Measurements from ENCODE around the gene SPTBN4.

The SPTBN4 gene

DNA sequence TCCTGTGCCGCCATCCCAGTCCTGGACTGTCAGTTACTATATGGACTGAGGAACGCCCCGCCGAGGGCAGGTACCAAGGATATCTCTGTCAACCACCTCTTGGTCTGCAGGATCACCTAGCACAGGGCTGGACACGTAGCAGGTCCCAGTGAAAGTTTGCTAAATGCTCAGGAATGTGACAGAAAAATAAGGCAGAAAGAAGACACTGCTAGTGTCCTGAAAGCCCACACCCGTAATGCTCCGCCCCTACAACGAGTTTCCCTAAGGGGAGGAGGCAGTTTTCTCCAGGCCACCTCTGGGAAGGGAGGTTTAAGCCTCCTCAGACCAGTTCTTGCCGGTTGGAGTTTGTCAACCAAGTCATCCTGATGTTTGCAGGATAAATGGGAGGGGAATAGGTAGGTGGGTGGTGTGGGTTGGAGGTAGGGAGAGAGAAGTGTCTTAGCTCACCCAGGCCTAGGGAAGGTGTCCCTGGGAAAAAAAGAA is 21.0 kb upstream of the SPTBN4 start (continued):
- peak; percentile 78 for TF ChIP-seq ZBTB48 (tag by site-specific recombination; IDR thresholded peaks at IDR 0.05)
- TF ChIP-seq, protein P1, sequence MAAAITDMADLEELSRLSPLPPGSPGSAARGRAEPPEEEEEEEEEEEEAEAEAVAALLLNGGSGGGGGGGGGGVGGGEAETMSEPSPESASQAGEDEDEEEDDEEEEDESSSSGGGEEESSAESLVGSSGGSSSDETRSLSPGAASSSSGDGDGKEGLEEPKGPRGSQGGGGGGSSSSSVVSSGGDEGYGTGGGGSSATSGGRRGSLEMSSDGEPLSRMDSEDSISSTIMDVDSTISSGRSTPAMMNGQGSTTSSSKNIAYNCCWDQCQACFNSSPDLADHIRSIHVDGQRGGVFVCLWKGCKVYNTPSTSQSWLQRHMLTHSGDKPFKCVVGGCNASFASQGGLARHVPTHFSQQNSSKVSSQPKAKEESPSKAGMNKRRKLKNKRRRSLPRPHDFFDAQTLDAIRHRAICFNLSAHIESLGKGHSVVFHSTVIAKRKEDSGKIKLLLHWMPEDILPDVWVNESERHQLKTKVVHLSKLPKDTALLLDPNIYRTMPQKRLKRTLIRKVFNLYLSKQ (tag by site-specific recombination; IDR thresholded peaks at IDR 0.05; ENCODE audit: borderline replicate concordance): no peak
- TF ChIP-seq ZNF184 (tag by site-specific recombination; IDR thresholded peaks at IDR 0.05): no peak
- TF ChIP-seq ZNF248 (tag by site-specific recombination; IDR thresholded peaks at IDR 0.05): no peak
- peak; percentile 98 for TF ChIP-seq PRDM1 (tag by site-specific recombination; IDR thresholded peaks at IDR 0.05)
- peak; percentile 42; the same call in 1 of the 2 replicates for TF ChIP-seq GLIS2 (tag by site-specific recombination; IDR thresholded peaks at IDR 0.05)
- TF ChIP-seq, protein P2, sequence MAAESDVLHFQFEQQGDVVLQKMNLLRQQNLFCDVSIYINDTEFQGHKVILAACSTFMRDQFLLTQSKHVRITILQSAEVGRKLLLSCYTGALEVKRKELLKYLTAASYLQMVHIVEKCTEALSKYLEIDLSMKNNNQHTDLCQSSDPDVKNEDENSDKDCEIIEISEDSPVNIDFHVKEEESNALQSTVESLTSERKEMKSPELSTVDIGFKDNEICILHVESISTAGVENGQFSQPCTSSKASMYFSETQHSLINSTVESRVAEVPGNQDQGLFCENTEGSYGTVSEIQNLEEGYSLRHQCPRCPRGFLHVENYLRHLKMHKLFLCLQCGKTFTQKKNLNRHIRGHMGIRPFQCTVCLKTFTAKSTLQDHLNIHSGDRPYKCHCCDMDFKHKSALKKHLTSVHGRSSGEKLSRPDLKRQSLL (tag by site-specific recombination; IDR thresholded peaks at IDR 0.05): no peak
- TF ChIP-seq ZNF169 (tag by site-specific recombination; IDR thresholded peaks at IDR 0.05): no peak
- no peak for TF ChIP-seq ZNF510 (tag by site-specific recombination; IDR thresholded peaks at IDR 0.05; ENCODE audit: insufficient replicate concordance)
- TF ChIP-seq, protein P3, sequence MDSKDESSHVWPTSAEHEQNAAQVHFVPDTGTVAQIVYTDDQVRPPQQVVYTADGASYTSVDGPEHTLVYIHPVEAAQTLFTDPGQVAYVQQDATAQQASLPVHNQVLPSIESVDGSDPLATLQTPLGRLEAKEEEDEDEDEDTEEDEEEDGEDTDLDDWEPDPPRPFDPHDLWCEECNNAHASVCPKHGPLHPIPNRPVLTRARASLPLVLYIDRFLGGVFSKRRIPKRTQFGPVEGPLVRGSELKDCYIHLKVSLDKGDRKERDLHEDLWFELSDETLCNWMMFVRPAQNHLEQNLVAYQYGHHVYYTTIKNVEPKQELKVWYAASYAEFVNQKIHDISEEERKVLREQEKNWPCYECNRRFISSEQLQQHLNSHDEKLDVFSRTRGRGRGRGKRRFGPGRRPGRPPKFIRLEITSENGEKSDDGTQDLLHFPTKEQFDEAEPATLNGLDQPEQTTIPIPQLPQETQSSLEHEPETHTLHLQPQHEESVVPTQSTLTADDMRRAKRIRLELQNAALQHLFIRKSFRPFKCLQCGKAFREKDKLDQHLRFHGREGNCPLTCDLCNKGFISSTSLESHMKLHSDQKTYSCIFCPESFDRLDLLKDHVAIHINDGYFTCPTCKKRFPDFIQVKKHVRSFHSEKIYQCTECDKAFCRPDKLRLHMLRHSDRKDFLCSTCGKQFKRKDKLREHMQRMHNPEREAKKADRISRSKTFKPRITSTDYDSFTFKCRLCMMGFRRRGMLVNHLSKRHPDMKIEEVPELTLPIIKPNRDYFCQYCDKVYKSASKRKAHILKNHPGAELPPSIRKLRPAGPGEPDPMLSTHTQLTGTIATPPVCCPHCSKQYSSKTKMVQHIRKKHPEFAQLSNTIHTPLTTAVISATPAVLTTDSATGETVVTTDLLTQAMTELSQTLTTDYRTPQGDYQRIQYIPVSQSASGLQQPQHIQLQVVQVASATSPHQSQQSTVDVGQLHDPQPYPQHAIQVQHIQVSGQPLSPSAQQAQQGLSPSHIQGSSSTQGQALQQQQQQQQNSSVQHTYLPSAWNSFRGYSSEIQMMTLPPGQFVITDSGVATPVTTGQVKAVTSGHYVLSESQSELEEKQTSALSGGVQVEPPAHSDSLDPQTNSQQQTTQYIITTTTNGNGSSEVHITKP (tag by site-specific recombination; IDR thresholded peaks at IDR 0.05): no peak; the same call in 1 of the 2 replicates
- no peak for TF ChIP-seq ZNF747 (tag by site-specific recombination; IDR thresholded peaks at IDR 0.05)
- peak; percentile 76 for TF ChIP-seq IKZF3 (tag by site-specific recombination; IDR thresholded peaks at IDR 0.05)
- TF ChIP-seq ZNF792 (tag by site-specific recombination; IDR thresholded peaks at IDR 0.05): no peak
- no peak for TF ChIP-seq ZNF302 (tag by site-specific recombination; IDR thresholded peaks at IDR 0.05; ENCODE audit: low read depth)
- TF ChIP-seq, protein P4, sequence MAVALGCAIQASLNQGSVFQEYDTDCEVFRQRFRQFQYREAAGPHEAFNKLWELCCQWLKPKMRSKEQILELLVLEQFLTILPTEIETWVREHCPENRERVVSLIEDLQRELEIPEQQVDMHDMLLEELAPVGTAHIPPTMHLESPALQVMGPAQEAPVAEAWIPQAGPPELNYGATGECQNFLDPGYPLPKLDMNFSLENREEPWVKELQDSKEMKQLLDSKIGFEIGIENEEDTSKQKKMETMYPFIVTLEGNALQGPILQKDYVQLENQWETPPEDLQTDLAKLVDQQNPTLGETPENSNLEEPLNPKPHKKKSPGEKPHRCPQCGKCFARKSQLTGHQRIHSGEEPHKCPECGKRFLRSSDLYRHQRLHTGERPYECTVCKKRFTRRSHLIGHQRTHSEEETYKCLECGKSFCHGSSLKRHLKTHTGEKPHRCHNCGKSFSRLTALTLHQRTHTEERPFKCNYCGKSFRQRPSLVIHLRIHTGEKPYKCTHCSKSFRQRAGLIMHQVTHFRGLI (tag by site-specific recombination; IDR thresholded peaks at IDR 0.05): no peak
- TF ChIP-seq ZNF555 (tag by site-specific recombination; conservative IDR thresholded peaks at IDR 0.05): no peak
- TF ChIP-seq ZNF701 (tag by site-specific recombination; IDR thresholded peaks at IDR 0.05): no peak
- TF ChIP-seq ZNF174 (tag by site-specific recombination; IDR thresholded peaks at IDR 0.05): no peak
- peak; percentile 97 for TF ChIP-seq ZFHX2 (tag by site-specific recombination; conservative IDR thresholded peaks at IDR 0.05)
- TF ChIP-seq ZNF112 (tag by site-specific recombination; IDR thresholded peaks at IDR 0.05): no peak
- no peak; the same call in 1 of the 2 replicates for TF ChIP-seq ZNF600 (tag by site-specific recombination; IDR thresholded peaks at IDR 0.05)
- TF ChIP-seq ZNF335 (tag by site-specific recombination; conservative IDR thresholded peaks at IDR 0.05): peak; percentile 99
- TF ChIP-seq ZNF610 (tag by site-specific recombination; IDR thresholded peaks at IDR 0.05; ENCODE audit: borderline replicate concordance): no peak
- TF ChIP-seq ZNF560 (tag by site-specific recombination; IDR thresholded peaks at IDR 0.05; ENCODE audit: borderline replicate concordance): no peak
- no peak for TF ChIP-seq GLI4 (tag by site-specific recombination; IDR thresholded peaks at IDR 0.05)
- no peak for TF ChIP-seq KLF7 (tag by site-specific recombination; IDR thresholded peaks at IDR 0.05; ENCODE audit: borderline replicate concordance)
- no peak for TF ChIP-seq ZNF266 (tag by site-specific recombination; IDR thresholded peaks at IDR 0.05; ENCODE audit: low read depth)
- TF ChIP-seq OSR2 (tag by site-specific recombination; IDR thresholded peaks at IDR 0.05): no peak
- no peak for TF ChIP-seq ZNF776 (tag by site-specific recombination; IDR thresholded peaks at IDR 0.05; ENCODE audit: borderline replicate concordance)
- peak; percentile 83 for TF ChIP-seq GLIS1 (tag by site-specific recombination; IDR thresholded peaks at IDR 0.05)
- TF ChIP-seq ZNF629 (tag by site-specific recombination; IDR thresholded peaks at IDR 0.05): no peak
- TF ChIP-seq, protein P5, sequence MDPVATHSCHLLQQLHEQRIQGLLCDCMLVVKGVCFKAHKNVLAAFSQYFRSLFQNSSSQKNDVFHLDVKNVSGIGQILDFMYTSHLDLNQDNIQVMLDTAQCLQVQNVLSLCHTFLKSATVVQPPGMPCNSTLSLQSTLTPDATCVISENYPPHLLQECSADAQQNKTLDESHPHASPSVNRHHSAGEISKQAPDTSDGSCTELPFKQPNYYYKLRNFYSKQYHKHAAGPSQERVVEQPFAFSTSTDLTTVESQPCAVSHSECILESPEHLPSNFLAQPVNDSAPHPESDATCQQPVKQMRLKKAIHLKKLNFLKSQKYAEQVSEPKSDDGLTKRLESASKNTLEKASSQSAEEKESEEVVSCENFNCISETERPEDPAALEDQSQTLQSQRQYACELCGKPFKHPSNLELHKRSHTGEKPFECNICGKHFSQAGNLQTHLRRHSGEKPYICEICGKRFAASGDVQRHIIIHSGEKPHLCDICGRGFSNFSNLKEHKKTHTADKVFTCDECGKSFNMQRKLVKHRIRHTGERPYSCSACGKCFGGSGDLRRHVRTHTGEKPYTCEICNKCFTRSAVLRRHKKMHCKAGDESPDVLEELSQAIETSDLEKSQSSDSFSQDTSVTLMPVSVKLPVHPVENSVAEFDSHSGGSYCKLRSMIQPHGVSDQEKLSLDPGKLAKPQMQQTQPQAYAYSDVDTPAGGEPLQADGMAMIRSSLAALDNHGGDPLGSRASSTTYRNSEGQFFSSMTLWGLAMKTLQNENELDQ (tag by site-specific recombination; IDR thresholded peaks at IDR 0.05; ENCODE audit: low read depth): no peak

Measured in HEK293 (cell line).